ENCODE results near the gene TRHDE.
"Not testable (repeated sequence)": the region's sequence is repeated elsewhere in the genome, so short reads cannot be mapped to it uniquely, and the experiment has no call there.

The TRHDE gene

DNA sequence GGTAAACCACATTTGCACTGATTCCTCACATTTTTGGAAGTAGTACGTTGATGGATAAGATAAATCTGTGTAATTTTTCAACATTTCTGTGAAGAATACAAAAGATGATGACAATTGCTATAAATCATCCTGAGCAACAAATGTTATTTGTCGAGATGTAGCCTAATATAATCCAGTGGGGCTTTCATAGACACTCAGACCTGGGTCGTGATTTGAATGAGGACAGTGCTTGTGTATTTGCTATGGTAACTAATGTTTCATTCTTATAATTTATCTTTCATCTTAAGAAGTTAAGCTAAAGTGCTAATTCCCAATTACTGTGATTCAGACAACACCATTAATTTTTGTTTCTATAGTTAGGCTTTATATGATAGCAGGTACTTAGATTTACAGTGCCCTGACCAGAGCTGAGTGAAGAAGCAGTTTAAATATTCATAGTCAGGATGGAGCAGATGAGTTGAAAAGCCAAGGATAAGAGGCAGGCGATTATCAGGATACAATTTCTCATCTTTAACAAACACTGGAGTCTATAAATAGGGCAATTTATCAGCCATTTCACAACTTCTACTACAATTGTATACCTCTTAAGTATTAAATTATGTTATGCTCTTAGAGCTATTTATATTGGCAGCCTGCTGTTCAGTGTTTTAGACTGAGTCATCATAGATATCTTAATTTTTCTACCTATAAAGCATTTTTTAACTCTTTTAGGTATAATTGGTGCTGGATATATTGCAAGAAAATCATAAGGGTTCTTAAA is 359.9 kb downstream of the TRHDE start:
- no peak for TF ChIP-seq SUZ12 (IDR thresholded peaks at IDR 0.05; ENCODE audit: extremely low read depth, insufficient read depth, insufficient read length)
- no peak for TF ChIP-seq ZNF274 (IDR thresholded peaks at IDR 0.05; ENCODE audit: low read depth, low read length)
- no peak for TF ChIP-seq YY1 (IDR thresholded peaks at IDR 0.05; ENCODE audit: insufficient read depth, insufficient read length)
- no peak for DNase-seq (ENCODE audit: low read depth, low spot score)
- Histone ChIP-seq H3K9ac (ENCODE audit: insufficient read length, low read depth) (no peak overlapping the region), H3K36me3 (ENCODE audit: insufficient read depth, insufficient read length, low read length) (no peaks in the 10 kb centered on the region), H3K4me3 (ENCODE audit: insufficient read length, low read depth) (no peak overlapping the region), H3K9me3 (ENCODE audit: insufficient read depth, low read length) (no peaks in the 10 kb centered on the region), H3K27me3 (ENCODE audit: insufficient read depth, insufficient read length) (no peaks in the 10 kb centered on the region), H3K4me1 (ENCODE audit: insufficient read depth, insufficient read length) (no peaks in the 10 kb centered on the region)

DNA sequence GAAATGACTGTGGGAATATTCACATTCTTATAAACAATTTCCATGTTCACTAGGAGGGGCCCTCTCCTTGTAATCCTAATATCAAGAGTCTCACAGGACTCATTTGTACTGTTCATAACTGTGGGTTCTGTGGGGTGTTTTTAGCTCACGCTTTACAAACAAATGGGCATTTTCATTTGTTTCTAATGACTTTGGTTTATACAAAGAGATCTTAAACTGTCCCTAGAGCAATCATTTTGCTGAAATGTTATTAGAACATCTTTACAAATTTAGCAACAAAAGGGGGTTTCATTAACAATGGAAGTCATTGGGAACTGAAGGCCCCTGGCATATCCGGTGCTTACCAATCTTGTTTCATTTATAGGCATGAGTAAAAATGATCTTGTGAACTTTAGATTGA is 370.5 kb downstream of the TRHDE start:
- H3K27me3 ChIP-seq (ENCODE audit: insufficient read depth, insufficient read length): no peaks in the 10 kb centered on the region
- H3K36me3 ChIP-seq (ENCODE audit: insufficient read depth, insufficient read length, low read length): no peaks in the 10 kb centered on the region
- H3K4me1 ChIP-seq (ENCODE audit: insufficient read depth, insufficient read length): no peaks in the 10 kb centered on the region
- H3K9ac ChIP-seq (ENCODE audit: insufficient read length, low read depth): no peak overlapping the region
- DNase-seq (ENCODE audit: low read depth, low spot score): no peak
- TF ChIP-seq SUZ12 (IDR thresholded peaks at IDR 0.05; ENCODE audit: extremely low read depth, insufficient read depth, insufficient read length) (no peak), YY1 (IDR thresholded peaks at IDR 0.05; ENCODE audit: insufficient read depth, insufficient read length) (no peak), ZNF274 (IDR thresholded peaks at IDR 0.05; ENCODE audit: low read depth, low read length) (no peak)
- H3K4me3 ChIP-seq (ENCODE audit: insufficient read length, low read depth): no peak overlapping the region
- H3K9me3 ChIP-seq (ENCODE audit: insufficient read depth, low read length): peaks cover 9% of the 10 kb centered on the region

DNA sequence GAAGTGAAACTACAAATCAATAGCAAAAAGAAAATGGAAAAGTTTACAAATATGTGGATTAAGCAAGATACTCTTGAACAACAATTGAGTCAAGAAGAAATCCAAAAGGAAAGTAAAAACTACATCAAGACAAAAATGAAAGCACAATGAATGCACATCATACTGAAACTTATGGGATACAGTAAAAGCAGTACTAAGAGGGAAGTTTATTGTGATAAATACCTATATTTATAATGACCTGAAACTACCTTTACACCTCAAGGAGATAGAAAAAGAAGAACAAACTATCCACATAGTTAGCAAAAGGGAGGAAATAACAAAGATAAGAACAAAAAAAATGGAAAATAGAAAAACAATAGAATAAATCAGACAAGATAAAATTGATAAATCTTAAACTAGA is 375.0 kb downstream of the TRHDE start:
- TF ChIP-seq ZNF274 (IDR thresholded peaks at IDR 0.05; ENCODE audit: low read depth, low read length) (no peak), SUZ12 (IDR thresholded peaks at IDR 0.05; ENCODE audit: extremely low read depth, insufficient read depth, insufficient read length) (no peak), YY1 (IDR thresholded peaks at IDR 0.05; ENCODE audit: insufficient read depth, insufficient read length) (no peak)
- no peaks in the 10 kb centered on the region for H3K36me3 ChIP-seq (ENCODE audit: insufficient read depth, insufficient read length, low read length)
- no peak for DNase-seq (ENCODE audit: low read depth, low spot score)
- H3K9ac ChIP-seq (ENCODE audit: insufficient read length, low read depth): no peak overlapping the region
- H3K9me3 ChIP-seq (ENCODE audit: insufficient read depth, low read length): no peaks in the 10 kb centered on the region
- H3K4me1 ChIP-seq (ENCODE audit: insufficient read depth, insufficient read length): no peaks in the 10 kb centered on the region
- H3K4me3 ChIP-seq (ENCODE audit: insufficient read length, low read depth): no peak overlapping the region
- no peaks in the 10 kb centered on the region for H3K27me3 ChIP-seq (ENCODE audit: insufficient read depth, insufficient read length)

DNA sequence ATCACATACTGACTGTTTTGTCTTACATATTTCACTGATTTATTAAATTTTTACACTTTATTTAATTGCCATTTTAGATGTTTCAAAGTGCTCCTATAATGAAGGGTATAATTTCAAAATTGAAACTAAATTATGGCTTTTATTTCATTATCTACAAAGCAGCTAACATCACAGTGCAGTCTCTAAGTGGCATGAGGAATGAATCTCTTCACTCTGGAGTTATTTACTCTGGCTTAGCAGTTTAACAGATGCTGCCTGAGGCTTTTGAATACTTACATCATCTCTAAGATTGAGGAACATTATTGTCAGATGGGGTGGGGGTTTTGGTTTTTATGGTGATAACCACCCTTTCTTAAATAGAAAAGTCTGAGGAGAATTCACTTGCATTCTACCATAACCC is 386.4 kb downstream of the TRHDE start:
- DNase-seq (ENCODE audit: low read depth, low spot score): no peak
- Histone ChIP-seq H3K4me1 (ENCODE audit: insufficient read depth, insufficient read length) (no peaks in the 10 kb centered on the region), H3K36me3 (ENCODE audit: insufficient read depth, insufficient read length, low read length) (no peaks in the 10 kb centered on the region), H3K27me3 (ENCODE audit: insufficient read depth, insufficient read length) (no peaks in the 10 kb centered on the region), H3K9me3 (ENCODE audit: insufficient read depth, low read length) (no peaks in the 10 kb centered on the region), H3K4me3 (ENCODE audit: insufficient read length, low read depth) (no peak overlapping the region), H3K9ac (ENCODE audit: insufficient read length, low read depth) (no peak overlapping the region)
- no peak for TF ChIP-seq YY1 (IDR thresholded peaks at IDR 0.05; ENCODE audit: insufficient read depth, insufficient read length)
- TF ChIP-seq SUZ12 (IDR thresholded peaks at IDR 0.05; ENCODE audit: extremely low read depth, insufficient read depth, insufficient read length): no peak
- no peak for TF ChIP-seq ZNF274 (IDR thresholded peaks at IDR 0.05; ENCODE audit: low read depth, low read length)

DNA sequence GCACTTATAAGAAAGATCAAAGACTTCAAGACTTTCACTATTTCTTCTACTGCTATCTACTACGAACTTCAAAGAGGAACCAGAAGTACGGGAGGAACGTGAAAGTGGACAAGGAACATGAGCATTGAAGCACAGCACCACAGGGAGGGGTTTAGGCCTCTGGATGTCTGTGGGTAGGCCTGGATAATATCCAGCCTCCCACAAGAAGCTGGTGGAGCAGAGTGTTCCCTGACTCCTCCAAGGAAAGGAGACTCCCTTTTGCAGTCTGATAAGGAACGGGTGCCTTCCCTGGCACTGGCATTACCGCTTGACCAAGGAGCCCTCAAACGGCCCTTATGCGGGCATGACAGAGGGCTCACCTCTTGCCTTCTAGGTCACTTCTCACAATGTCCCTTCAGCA is 388.0 kb downstream of the TRHDE start:
- not testable (repeated sequence) for H3K36me3 ChIP-seq (ENCODE audit: insufficient read depth, insufficient read length, low read length); H3K27me3 ChIP-seq (ENCODE audit: insufficient read depth, insufficient read length); H3K9me3 ChIP-seq (ENCODE audit: insufficient read depth, low read length); H3K9ac ChIP-seq (ENCODE audit: insufficient read length, low read depth); H3K4me1 ChIP-seq (ENCODE audit: insufficient read depth, insufficient read length); H3K4me3 ChIP-seq (ENCODE audit: insufficient read length, low read depth); DNase-seq (ENCODE audit: low read depth, low spot score)

DNA sequence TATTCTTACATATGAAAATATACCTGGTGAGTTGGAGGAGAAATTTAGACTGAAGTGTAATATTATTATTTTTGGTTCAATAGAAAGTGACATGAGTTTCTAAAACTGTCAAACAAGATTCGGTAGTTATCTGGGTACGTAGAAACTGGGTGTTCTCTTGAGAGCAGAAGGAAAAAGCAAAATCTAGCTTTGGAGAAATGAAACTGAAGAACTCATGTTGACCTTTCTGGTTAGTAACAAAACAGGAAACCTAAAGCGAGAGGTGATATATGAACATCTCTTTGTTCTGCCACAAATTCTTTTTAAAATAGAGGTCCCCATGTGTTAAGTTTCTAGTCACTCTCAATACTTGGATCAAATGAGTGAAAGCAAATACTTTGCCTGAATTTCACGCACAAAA is 401.7 kb downstream of the TRHDE start:
- Histone ChIP-seq H3K4me3 (ENCODE audit: insufficient read length, low read depth) (no peak overlapping the region), H3K36me3 (ENCODE audit: insufficient read depth, insufficient read length, low read length) (no peaks in the 10 kb centered on the region), H3K27me3 (ENCODE audit: insufficient read depth, insufficient read length) (no peaks in the 10 kb centered on the region), H3K4me1 (ENCODE audit: insufficient read depth, insufficient read length) (no peaks in the 10 kb centered on the region), H3K9ac (ENCODE audit: insufficient read length, low read depth) (no peak overlapping the region), H3K9me3 (ENCODE audit: insufficient read depth, low read length) (no peaks in the 10 kb centered on the region)
- no peak for TF ChIP-seq YY1 (IDR thresholded peaks at IDR 0.05; ENCODE audit: insufficient read depth, insufficient read length)
- no peak for TF ChIP-seq ZNF274 (IDR thresholded peaks at IDR 0.05; ENCODE audit: low read depth, low read length)
- no peak for TF ChIP-seq SUZ12 (IDR thresholded peaks at IDR 0.05; ENCODE audit: extremely low read depth, insufficient read depth, insufficient read length)
- DNase-seq (ENCODE audit: low read depth, low spot score): no peak

DNA sequence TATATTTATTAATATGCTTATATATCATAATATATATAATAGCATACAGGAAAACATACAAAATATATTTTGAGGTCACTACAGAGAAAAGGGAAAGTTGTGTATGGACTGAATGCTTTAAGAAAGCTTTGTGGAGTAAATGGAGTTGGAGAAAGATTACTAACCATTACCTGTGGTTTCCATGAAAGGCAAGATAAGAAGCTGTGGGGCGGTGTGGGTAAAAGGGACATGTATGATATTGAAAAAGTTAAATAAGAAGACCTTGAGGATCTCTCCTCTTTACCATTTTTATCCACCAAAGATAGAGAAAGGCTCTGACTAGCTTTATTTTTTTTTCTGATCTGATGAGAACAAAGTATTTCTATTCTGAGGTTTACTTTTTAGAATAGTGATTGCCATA is 404.4 kb downstream of the TRHDE start:
- H3K4me3 ChIP-seq (ENCODE audit: insufficient read length, low read depth): no peak overlapping the region
- H3K4me1 ChIP-seq (ENCODE audit: insufficient read depth, insufficient read length): no peaks in the 10 kb centered on the region
- H3K27me3 ChIP-seq (ENCODE audit: insufficient read depth, insufficient read length): no peaks in the 10 kb centered on the region
- TF ChIP-seq ZNF274 (IDR thresholded peaks at IDR 0.05; ENCODE audit: low read depth, low read length) (no peak), SUZ12 (IDR thresholded peaks at IDR 0.05; ENCODE audit: extremely low read depth, insufficient read depth, insufficient read length) (no peak)
- H3K9me3 ChIP-seq (ENCODE audit: insufficient read depth, low read length): no peaks in the 10 kb centered on the region
- no peak for DNase-seq (ENCODE audit: low read depth, low spot score)
- no peak overlapping the region for H3K9ac ChIP-seq (ENCODE audit: insufficient read length, low read depth)
- H3K36me3 ChIP-seq (ENCODE audit: insufficient read depth, insufficient read length, low read length): no peaks in the 10 kb centered on the region
